Endodermal cell (in vitro differentiated cells): ENCODE data around the gene CHN2. TPM values are rescaled to one million over a fixed set of nuclear protein-coding genes. Genes with fewer than 3 reads are reported as not detected.
A peak's percentile ranks its signal among the peaks of the same experiment; 100 is the strongest.

Experiments used
- DNase-seq: peaks from one replicate; pipeline ENCODE4 v3.0.0-alpha.2; 2017
- H3K27ac ChIP-seq: 2 replicates; pipeline ENCODE4 v1.5.1; 2013; ENCODE audit warnings: mild to moderate bottlenecking, low read depth, low read length, moderate library complexity
- H3K27me3 ChIP-seq: 2 replicates; pipeline ENCODE4 v1.6.1; 2013; ENCODE audit warnings: mild to moderate bottlenecking, low read length, moderate library complexity; ENCODE audit not compliant: insufficient read depth, control insufficient read depth, poor library complexity, severe bottlenecking
- H3K36me3 ChIP-seq: 2 replicates; pipeline ENCODE4 v1.7.0; 2013; ENCODE audit warnings: mild to moderate bottlenecking, low read length, moderate library complexity; ENCODE audit not compliant: control insufficient read depth, insufficient read depth
- H3K4me1 ChIP-seq: one replicate; pipeline ENCODE4 v1.7.0; 2013; ENCODE audit warnings: low read length; ENCODE audit not compliant: control insufficient read depth, insufficient read depth
- H3K4me3 ChIP-seq: 2 replicates; pipeline ENCODE4 v1.5.1; 2013; ENCODE audit warnings: mild to moderate bottlenecking, low read length, moderate library complexity
- H3K9ac ChIP-seq: 2 replicates; pipeline ENCODE4 v1.6.1; 2013; ENCODE audit warnings: mild to moderate bottlenecking, low read length, moderate library complexity; ENCODE audit not compliant: poor library complexity, severe bottlenecking; ENCODE audit errors: extremely low read depth
- H3K9me3 ChIP-seq: 2 replicates; pipeline ENCODE4 v1.6.1; 2013; ENCODE audit warnings: mild to moderate bottlenecking, low read length, moderate library complexity; ENCODE audit not compliant: control insufficient read depth
- H3K27ac Mint-ChIP-seq: 2 replicates; pipeline ENCODE4 v1.8.0; 2020; ENCODE audit warnings: mixed read lengths
- H3K27me3 Mint-ChIP-seq: 2 replicates; pipeline ENCODE4 v1.8.0; 2021; ENCODE audit warnings: mild to moderate bottlenecking, mixed read lengths; ENCODE audit not compliant: insufficient read depth
- H3K36me3 Mint-ChIP-seq: 2 replicates; pipeline ENCODE4 v1.8.0; 2020; ENCODE audit warnings: low read depth, mixed read lengths
- H3K4me1 Mint-ChIP-seq: 2 replicates; pipeline ENCODE4 v1.8.0; 2020; ENCODE audit warnings: mixed read lengths
- H3K4me3 Mint-ChIP-seq: 2 replicates; pipeline ENCODE4 v1.8.0; 2020; ENCODE audit warnings: mild to moderate bottlenecking, moderate library complexity, mixed read lengths
- H3K9me3 Mint-ChIP-seq: 2 replicates; pipeline ENCODE4 v1.8.0; 2020; ENCODE audit warnings: mild to moderate bottlenecking, mixed read lengths
- CTCF ChIP-seq: fragments of 200-600 bp; sonication (generic); conservative IDR thresholded peaks from 2 replicates; pipeline ENCODE4 v1.5.0; 2021; ENCODE audit warnings: antibody characterized with exemption, mild to moderate bottlenecking
- WGBS, 2 experiments: methylation state at CpG; one replicate each; pipeline versions ENCODE4 v1.1.5 to v1.1.7; 2013; ENCODE audit warnings: missing lambda C conversion rate in 2 of 2, mixed read lengths in 1 of 2; ENCODE audit not compliant: insufficient coverage in 1 of 2, insufficient read length in 1 of 2; 5-methylcytosine and 5-hydroxymethylcytosine counted together
- total RNA-seq, 2 donors: library from RNA; stranded (reverse); fragmentation: NEBNext Ultra II Directional in 1 of 2; extraction: Animal tissue kit (Norgen Biotek cat#: 25700) in 1 of 2; gene quantifications; 2 replicates in 1 of 2; 3 replicates in 1 of 2; pipeline ENCODE4 v1.2.1, GENCODE V29; 2021

CHN2 gene
- total RNA-seq, 2 donors from 2014 or later, result 14.0 to 14.1 TPM

GRCh38 chr7:29371472-29371871 is 176.9 kb downstream of the CHN2 start:
- peaks cover 10% of the 10 kb centered on the region for H3K4me1 Mint-ChIP-seq
- no peaks in the 10 kb centered on the region for H3K9me3 ChIP-seq
- H3K27ac ChIP-seq, result no peak overlapping the region
- no peaks in the 10 kb centered on the region for H3K36me3 ChIP-seq
- H3K9me3 Mint-ChIP-seq, result no peaks in the 10 kb centered on the region
- no peaks in the 10 kb centered on the region for H3K27me3 ChIP-seq
- peak; percentile 14 for DNase-seq
- H3K27ac Mint-ChIP-seq, result no peak overlapping the region
- H3K4me1 ChIP-seq, result peaks cover 8% of the 10 kb centered on the region
- H3K4me3 ChIP-seq, result no peak overlapping the region
- H3K27me3 Mint-ChIP-seq, result no peaks in the 10 kb centered on the region
- H3K36me3 Mint-ChIP-seq, result peaks cover 2% of the 10 kb centered on the region
- H3K4me3 Mint-ChIP-seq, result no peak overlapping the region
- WGBS, 2 experiments, result 83 to 95% methylated on average over 2 to 3 of the region's 3 CpGs
- H3K9ac ChIP-seq, result no peak overlapping the region
- no peak for TF ChIP-seq CTCF

- Histone ChIP-seq H3K4me1 (peaks cover 8% of the 10 kb centered on the region), H3K27me3 (no peaks in the 10 kb centered on the region), H3K27ac (no peak overlapping the region), H3K9ac (no peak overlapping the region), H3K36me3 (no peaks in the 10 kb centered on the region), H3K9me3 (no peaks in the 10 kb centered on the region), H3K4me3 (no peak overlapping the region)
- H3K9me3 Mint-ChIP-seq, result no peaks in the 10 kb centered on the region
- H3K4me1 Mint-ChIP-seq, result peaks cover 11% of the 10 kb centered on the region
- no peaks in the 10 kb centered on the region for H3K27me3 Mint-ChIP-seq
- DNase-seq, result no peak
- H3K27ac Mint-ChIP-seq, result no peak overlapping the region
- TF ChIP-seq CTCF, result no peak
- WGBS, 2 experiments, result 94% methylated on average over 3 of the region's 3 CpGs; no CpG with 5 or more reads in 1 of the 2 experiments
- H3K36me3 Mint-ChIP-seq, result peaks cover 2% of the 10 kb centered on the region
- no peak overlapping the region for H3K4me3 Mint-ChIP-seq
These were observed 177.9 kb downstream of the CHN2 start for GRCh38 chr7:29372351-29373090.

GRCh38 chr7:29375641-29376562 is 181.3 kb downstream of the CHN2 start:
- Histone ChIP-seq H3K9ac (no peak overlapping the region), H3K36me3 (no peaks in the 10 kb centered on the region), H3K27ac (no peak overlapping the region), H3K27me3 (no peaks in the 10 kb centered on the region), H3K4me1 (peaks cover 8% of the 10 kb centered on the region), H3K9me3 (no peaks in the 10 kb centered on the region), H3K4me3 (no peak overlapping the region)
- Mint-ChIP-seq H3K36me3 (peaks cover 2% of the 10 kb centered on the region), H3K4me1 (peaks cover 11% of the 10 kb centered on the region), H3K27me3 (no peaks in the 10 kb centered on the region), H3K9me3 (no peaks in the 10 kb centered on the region), H3K4me3 (no peak overlapping the region), H3K27ac (peak overlapping the region; percentile 9)
- peak; percentile 68 for DNase-seq
- 91 to 92% methylated on average over 5 to 7 of the region's 7 CpGs for WGBS, 2 experiments
- no peak for TF ChIP-seq CTCF
